Measurements from ENCODE around the gene SRRM5. TPM values are rescaled to one million over a fixed set of nuclear protein-coding genes. Genes with fewer than 3 reads are reported as not detected.

Gene SRRM5
- total and polyA plus RNA-seq, 2 of the 13 experiments (the other 11 are each of a cell fraction or from before 2014, with no cell fraction given) = 0.11 to 0.16 TPM

GRCh38 chr19:43651758-43652545, 40.1 kb downstream of the SRRM5 start (continued):
- TF ChIP-seq ZNF512B (CRISPR knock-in tag; IDR thresholded peaks at IDR 0.05; ENCODE audit: borderline replicate concordance) (no peak), ZNF687 (CRISPR knock-in tag; IDR thresholded peaks at IDR 0.05) (peak; percentile 40; the same call in 1 of the 2 replicates), HNF4G (IDR thresholded peaks at IDR 0.05; ENCODE audit: borderline replicate concordance, low read depth, low read length) (no peak), HNF4G (CRISPR knock-in tag; IDR thresholded peaks at IDR 0.05; ENCODE audit: borderline replicate concordance, low read depth) (no peak), SMARCE1 (IDR thresholded peaks at IDR 0.05; ENCODE audit: borderline replicate concordance) (no peak), U2AF1 (optimal IDR thresholded peaks at IDR 0.05; ENCODE audit: low read depth, low read length) (no peak), ZNF570 (CRISPR knock-in tag; IDR thresholded peaks at IDR 0.05; ENCODE audit: borderline replicate concordance) (no peak), HHEX (CRISPR knock-in tag; IDR thresholded peaks at IDR 0.05) (no peak), SIN3A (IDR thresholded peaks at IDR 0.05; ENCODE audit: borderline replicate concordance, low read depth, low read length) (no peak), ZNF451 (CRISPR knock-in tag; IDR thresholded peaks at IDR 0.05) (no peak), ZBTB7B (CRISPR knock-in tag; IDR thresholded peaks at IDR 0.05) (no peak), KLF16 (CRISPR knock-in tag; IDR thresholded peaks at IDR 0.05) (0 out of 4 replicates have a peak, but pooled peaks of 1 of the 2 experiments have one; percentile 20), ZFP91 (CRISPR knock-in tag; IDR thresholded peaks at IDR 0.05; ENCODE audit: borderline replicate concordance) (peak; percentile 38; the same call in 1 of the 2 replicates), CBX5 (CRISPR knock-in tag; IDR thresholded peaks at IDR 0.05; ENCODE audit: borderline replicate concordance) (no peak), ZFX (CRISPR knock-in tag; IDR thresholded peaks at IDR 0.05; ENCODE audit: low read depth) (peak; percentile 80), JDP2 (CRISPR knock-in tag; IDR thresholded peaks at IDR 0.05; ENCODE audit: borderline replicate concordance) (no peak), GATAD2A (CRISPR knock-in tag; IDR thresholded peaks at IDR 0.05) (peak; percentile 59; the same call in 1 of the 2 replicates), MAFG (CRISPR knock-in tag; IDR thresholded peaks at IDR 0.05) (no peak)
- TF ChIP-seq, protein P1, sequence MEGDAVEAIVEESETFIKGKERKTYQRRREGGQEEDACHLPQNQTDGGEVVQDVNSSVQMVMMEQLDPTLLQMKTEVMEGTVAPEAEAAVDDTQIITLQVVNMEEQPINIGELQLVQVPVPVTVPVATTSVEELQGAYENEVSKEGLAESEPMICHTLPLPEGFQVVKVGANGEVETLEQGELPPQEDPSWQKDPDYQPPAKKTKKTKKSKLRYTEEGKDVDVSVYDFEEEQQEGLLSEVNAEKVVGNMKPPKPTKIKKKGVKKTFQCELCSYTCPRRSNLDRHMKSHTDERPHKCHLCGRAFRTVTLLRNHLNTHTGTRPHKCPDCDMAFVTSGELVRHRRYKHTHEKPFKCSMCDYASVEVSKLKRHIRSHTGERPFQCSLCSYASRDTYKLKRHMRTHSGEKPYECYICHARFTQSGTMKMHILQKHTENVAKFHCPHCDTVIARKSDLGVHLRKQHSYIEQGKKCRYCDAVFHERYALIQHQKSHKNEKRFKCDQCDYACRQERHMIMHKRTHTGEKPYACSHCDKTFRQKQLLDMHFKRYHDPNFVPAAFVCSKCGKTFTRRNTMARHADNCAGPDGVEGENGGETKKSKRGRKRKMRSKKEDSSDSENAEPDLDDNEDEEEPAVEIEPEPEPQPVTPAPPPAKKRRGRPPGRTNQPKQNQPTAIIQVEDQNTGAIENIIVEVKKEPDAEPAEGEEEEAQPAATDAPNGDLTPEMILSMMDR (CRISPR knock-in tag; IDR thresholded peaks at IDR 0.05) = peak; percentile 93

Measured in HepG2 (cell line).